Right cardiac atrium (tissue), 5 donors: ENCODE data around the gene ANKRD1. TPM values are rescaled to one million over a fixed set of nuclear protein-coding genes. Genes with fewer than 3 reads are reported as not detected.

Experiments
- ATAC-seq, 2 donors: fragments of 200-7000 bp; cut with Tn5 transposase; one replicate each; pipeline versions ENCODE4 v1.8.0 to v1.9.1; 2020; ENCODE audit warnings: moderate library complexity in 2 of 2, mild to moderate bottlenecking in 1 of 2
- DNase-seq, 3 donors: peaks; one replicate each; pipeline ENCODE4 v3.0.0-alpha.2; 2020
- H3K27ac ChIP-seq: one replicate; pipeline ENCODE4 v1.5.1; 2013; ENCODE audit warnings: mild to moderate bottlenecking, low read length, control low read depth, moderate library complexity
- H3K27me3 ChIP-seq: one replicate; pipeline ENCODE4 v1.6.1; 2013; ENCODE audit not compliant: control insufficient read depth, insufficient read depth
- H3K4me1 ChIP-seq: one replicate; pipeline ENCODE4 v1.6.1; 2013; ENCODE audit warnings: low read length; ENCODE audit not compliant: control insufficient read depth, insufficient read depth
- H3K4me3 ChIP-seq: one replicate; pipeline ENCODE4 v1.5.1; 2013; ENCODE audit warnings: low read length, control low read depth
- H3K9me3 ChIP-seq: one replicate; pipeline ENCODE4 v1.6.1; 2013; ENCODE audit warnings: low read length; ENCODE audit not compliant: control insufficient read depth
- WGBS: extraction: QIAGEN DNeasy Blood & Tissue Kit; methylation state at CpG from one replicate; pipeline ENCODE4 v1.1.7; 2013; 5-methylcytosine and 5-hydroxymethylcytosine counted together
- intact Hi-C, 4 donors: fragments of 100-400 bp; cut with DNase I; formaldehyde crosslinking; loops; one replicate each; pipeline versions ENCODE4 v1.11.0 to v1.14.0; 2022 to 2023
- polyA plus RNA-seq: library from polyadenylated mRNA; stranded (reverse); fragments of 200-250 nt; gene quantifications from one replicate; pipeline ENCODE4 v1.2.3, GENCODE V29; 2013
- total RNA-seq, 4 donors: library from RNA; stranded (reverse); fragmentation: NEBNext Ultra II Directional; extraction: Animal tissue kit (Norgen Biotek cat#: 25700); gene quantifications; one replicate each; pipeline ENCODE4 v1.2.1, GENCODE V29; 2021
- donor health status: healthy with polysubstance abuse.
- donor health status: DM: no; HTN: yes; CAD: no.
- donor health status: DM: no; HTN: no; CAD: no.
- donor health status: DM: no; HTN: yes; CAD: no; lungs with severe emphysema.
- donor health status: DM: yes; HTN: yes; CAD: no.

The ANKRD1 gene
- total and polyA plus RNA-seq, 5 donors, result 1,154 to 4,109 (median 2,468) TPM

DNA sequence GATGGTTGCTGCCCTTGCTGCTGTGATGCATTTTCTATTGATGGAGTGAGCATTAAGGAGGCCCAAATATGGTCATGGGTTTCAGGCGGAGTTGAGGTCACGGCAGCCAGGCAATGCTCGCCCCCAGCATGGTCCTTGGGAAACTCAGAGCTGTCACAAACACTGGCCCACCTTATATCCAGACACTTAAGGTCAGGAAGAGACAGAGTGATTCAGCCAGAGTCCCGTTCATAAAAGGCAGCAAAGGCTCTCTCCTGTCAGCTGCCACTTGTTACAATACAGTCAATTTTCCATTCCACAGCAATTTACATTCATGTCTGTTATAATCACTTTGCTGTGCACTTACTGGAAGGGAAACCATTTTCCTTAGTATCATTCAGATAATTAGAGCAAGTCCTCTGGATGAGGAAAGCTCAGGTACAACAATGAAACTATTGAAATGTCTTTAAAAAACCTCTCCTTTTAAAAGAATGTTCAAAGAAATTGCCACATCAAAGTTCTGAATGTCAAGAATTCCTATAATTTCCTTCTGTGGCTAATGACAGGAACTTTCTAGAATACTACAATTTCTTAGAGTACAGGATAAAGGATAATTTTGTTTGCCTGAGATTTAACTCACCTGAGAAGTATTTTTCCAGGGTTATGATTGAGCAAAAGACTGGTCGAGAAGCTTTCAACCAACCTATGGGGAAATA is 14.8 kb upstream of the ANKRD1 start:
- DNase-seq (no peak), ATAC-seq (peak; percentile 47 to 68)
- Histone ChIP-seq H3K27me3 (no peaks in the 10 kb centered on the region), H3K4me1 (peaks cover 3% of the 10 kb centered on the region), H3K9me3 (no peaks in the 10 kb centered on the region), H3K4me3 (no peak overlapping the region), H3K27ac (peak overlapping the region; percentile 54)
- intact Hi-C loops, result no loop called here
- 54% methylated on average over 5 of the region's 5 CpGs for WGBS

DNA sequence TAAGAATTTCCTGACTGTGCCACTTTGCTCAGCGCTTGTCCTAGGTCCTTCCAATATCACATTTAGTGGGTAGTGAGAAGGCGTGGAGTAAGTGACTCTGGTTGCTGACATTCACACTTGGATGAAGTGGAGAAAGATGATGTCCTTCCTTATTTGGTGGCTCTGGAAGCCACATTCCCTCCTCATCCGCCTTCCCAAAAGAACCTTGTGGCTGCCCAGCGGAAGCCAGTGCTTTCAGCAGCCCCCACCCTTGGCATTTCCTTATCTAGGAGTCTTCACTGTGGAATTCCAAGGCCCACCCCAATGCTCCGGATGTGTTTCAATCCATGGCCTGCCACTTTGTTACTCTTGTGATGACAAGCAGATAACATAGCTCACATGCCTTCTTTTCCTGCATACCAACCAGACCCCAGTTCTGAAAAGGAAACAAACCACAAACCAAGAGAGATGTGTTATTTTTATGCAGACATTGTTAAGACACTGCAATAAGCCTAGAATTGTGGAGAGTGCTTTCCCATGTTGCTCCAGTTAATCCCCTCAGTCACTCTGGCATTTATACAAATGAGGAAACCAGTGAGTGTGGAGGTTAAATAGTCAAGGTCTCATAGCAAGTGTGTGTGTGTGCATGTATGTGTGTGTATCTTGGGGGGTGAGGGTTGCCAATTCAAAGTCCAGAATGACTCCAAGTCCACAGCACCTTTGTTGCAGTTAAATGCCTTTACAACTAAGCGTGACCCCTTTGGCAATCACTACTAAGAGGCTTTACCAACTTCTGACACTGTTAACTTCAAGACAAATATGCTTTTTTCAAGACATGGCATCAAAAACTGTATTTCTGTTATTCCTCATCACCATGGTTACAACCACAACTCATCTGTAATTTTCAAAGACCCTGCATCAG is 10.3 kb upstream of the ANKRD1 start:
- peak; percentile 77 to 89 (median 84) for DNase-seq
- no peaks in the 10 kb centered on the region for H3K27me3 ChIP-seq
- intact Hi-C loops, result loop anchor here in 1 of 4 donors (5.0 kb wide), 1 partner anchor 36 kb away; no protein-coding TSS in a partner anchor
- H3K4me3 ChIP-seq, result no peak overlapping the region
- H3K4me1 ChIP-seq, result peaks cover 11% of the 10 kb centered on the region
- peak; percentile 93 for ATAC-seq
- WGBS, result 18% methylated on average over 6 of the region's 6 CpGs
- no peaks in the 10 kb centered on the region for H3K9me3 ChIP-seq
- peak overlapping the region; percentile 98 for H3K27ac ChIP-seq

DNA sequence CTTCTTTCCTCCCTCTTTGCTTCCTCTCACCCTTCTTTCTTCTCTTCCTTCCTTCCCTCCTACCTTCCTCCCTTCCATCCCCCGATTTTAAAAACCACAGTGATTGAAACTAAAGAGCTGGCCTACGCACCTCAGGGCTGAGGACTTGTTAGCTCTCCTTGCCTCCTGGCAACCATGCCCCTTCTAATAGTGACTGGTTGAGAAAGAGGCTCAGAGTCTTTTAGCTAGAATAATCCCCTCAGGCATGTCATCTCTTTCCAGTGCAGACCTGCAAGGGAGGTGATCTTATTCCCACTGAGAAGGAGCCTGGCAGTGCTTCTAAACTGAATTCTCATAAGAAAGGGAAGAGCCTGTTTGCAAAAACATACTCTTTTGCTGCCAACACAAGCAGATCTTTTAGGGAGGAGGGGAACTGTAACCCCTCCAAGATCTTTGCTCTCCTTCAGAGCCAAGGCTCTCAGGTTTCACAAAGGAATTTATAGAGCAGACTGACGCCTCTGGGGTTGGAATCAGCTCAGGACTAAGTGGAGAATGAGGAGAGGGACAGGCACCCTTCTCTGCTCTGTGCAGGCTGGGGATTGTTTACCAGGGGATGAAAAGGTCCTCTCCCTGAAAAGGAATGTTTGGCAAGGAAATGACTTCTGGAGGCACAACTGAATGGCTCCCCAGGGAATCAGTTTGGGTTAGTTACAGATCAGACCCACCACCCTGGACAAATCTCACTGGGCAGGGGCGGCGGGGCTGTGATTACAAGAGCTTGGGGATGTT is 9.4 kb upstream of the ANKRD1 start:
- Histone ChIP-seq H3K27ac (peak overlapping the region; percentile 98), H3K9me3 (no peaks in the 10 kb centered on the region), H3K4me3 (no peak overlapping the region), H3K4me1 (peaks cover 11% of the 10 kb centered on the region), H3K27me3 (no peaks in the 10 kb centered on the region)
- ATAC-seq (peak; percentile 87 to 90), DNase-seq (peak in 2 of 3 donors; percentile 44 to 74)
- 22% methylated on average over 5 of the region's 5 CpGs for WGBS
- intact Hi-C loops, result loop anchor here in 1 of 4 donors (5.0 kb wide), 1 partner anchor 37 kb away; no protein-coding TSS in a partner anchor

DNA sequence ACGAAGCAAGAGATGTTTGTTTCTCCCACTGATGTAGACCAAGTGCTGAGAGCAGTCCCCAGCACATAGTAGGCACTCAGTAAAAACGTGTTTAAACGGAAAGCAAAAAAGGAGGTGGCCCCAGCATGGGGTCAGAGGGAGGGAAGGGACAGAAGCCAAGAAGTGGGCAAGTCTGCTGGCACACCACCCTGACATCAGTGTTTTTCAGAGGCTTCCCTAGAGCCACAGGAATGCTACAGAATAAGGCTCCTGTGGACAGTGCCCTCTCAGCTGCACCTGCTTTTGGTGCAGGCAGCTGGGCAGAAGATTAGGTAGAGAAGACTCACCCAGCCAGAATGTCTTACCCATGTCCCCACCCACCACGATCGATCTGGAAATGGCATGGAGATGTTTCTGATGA is 8.3 kb upstream of the ANKRD1 start:
- peak overlapping the region; percentile 55 for H3K27ac ChIP-seq
- DNase-seq (no peak), ATAC-seq (no peak)
- no peaks in the 10 kb centered on the region for H3K9me3 ChIP-seq
- no peaks in the 10 kb centered on the region for H3K27me3 ChIP-seq
- intact Hi-C loops, result no loop called here
- no peak overlapping the region for H3K4me3 ChIP-seq
- peaks cover 17% of the 10 kb centered on the region for H3K4me1 ChIP-seq
- 63% methylated on average over 5 of the region's 5 CpGs for WGBS

DNA sequence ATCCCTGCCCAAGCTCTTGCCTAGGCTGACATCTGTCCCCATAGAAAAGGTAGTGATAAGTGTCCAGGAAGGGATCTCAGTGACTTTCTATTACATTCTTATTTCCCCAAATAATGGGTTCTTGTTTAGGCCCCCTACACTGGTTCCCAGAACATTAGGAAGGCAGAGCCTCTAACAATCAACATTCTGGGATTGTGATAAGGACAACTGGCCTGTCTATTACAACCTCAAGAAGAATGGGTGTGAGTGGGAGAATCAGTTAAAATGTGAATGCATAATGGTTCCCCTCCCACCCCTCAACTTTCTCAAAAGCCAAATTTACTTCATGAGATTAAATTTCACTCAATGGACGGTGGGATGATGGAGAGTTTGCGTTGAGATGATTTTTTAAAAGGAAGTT is 6.4 kb upstream of the ANKRD1 start:
- intact Hi-C loops, result no loop called here
- Histone ChIP-seq H3K4me1 (peaks cover 20% of the 10 kb centered on the region), H3K27ac (no peak overlapping the region), H3K4me3 (no peak overlapping the region), H3K27me3 (no peaks in the 10 kb centered on the region), H3K9me3 (no peaks in the 10 kb centered on the region)
- DNase-seq, result no peak
- no peak for ATAC-seq
- WGBS, result 73% methylated on average over 2 of the region's 2 CpGs

DNA sequence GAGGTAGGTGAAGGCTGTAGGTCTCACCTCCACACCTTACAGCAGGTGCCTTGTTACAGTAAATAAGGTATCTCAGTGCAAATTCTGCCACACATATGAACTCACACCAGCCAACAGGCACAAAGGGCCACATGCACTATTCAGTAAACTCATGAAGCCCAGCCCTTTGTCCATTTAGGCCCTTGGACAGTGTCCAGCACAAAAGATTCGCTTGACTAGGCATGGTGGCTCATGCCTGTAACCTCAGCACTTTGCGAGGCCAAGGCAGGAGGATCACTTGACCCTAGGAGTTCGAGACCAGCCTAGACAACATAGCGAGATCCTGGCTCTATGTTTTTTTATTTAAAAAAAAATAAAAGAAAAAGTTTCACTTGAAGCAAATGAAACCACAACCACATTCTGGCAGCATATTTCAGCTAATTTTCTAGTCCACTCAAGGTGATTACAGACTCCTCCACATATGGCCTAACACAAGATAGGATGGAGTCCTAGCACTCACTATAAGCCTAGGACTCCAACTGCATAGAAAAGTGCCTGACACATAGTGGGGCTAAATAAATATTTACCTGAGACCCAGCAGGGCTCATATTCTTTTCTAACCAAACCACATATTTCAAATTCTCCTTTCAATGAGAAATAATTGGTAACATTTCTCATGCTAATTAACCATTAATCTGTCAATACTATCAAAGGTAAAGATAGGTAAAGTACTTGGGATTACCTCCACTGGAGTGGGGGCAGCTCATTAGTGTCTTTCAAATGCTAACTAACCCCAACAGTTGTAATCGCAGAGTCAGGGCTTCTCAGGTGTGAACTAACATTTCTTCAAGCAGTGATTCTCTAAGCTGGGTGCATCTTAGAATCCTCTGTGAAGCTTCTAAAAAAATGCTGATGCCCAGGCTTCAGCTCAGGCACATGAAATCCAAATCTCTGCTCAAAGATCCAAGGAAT is 4.5 kb upstream of the ANKRD1 start:
- 88% methylated on average over 5 of the region's 5 CpGs for WGBS
- no peak for DNase-seq
- Histone ChIP-seq H3K9me3 (no peaks in the 10 kb centered on the region), H3K4me1 (peaks cover 17% of the 10 kb centered on the region), H3K27me3 (no peaks in the 10 kb centered on the region), H3K27ac (peak overlapping the region; percentile 52), H3K4me3 (no peak overlapping the region)
- intact Hi-C loops, result no loop called here
- no peak for ATAC-seq

DNA sequence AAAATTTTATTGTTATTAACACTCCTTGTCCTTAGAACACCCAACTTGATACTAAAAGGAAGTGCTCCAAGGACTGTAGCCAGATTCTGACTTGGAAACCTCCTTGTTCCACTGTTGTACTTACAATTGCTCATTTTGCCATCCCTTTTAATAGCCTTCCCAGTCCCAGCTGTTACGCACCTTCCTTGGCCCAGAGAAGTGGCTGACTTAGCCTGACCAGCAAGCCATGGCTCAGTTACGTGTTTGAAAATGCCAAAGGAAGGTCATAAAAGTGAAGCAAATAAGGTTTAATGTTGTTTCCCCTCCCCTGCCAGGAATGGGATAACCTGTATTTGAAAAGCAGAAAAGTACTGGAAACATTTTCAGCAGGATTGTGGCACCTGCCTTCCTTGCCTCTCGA is 3.7 kb upstream of the ANKRD1 start:
- ATAC-seq, result no peak
- H3K4me1 ChIP-seq, result peaks cover 12% of the 10 kb centered on the region
- H3K4me3 ChIP-seq, result no peak overlapping the region
- no peaks in the 10 kb centered on the region for H3K27me3 ChIP-seq
- intact Hi-C loops, result loop anchor here in 1 of 4 donors (5.0 kb wide), 1 partner anchor 63 kb away; no protein-coding TSS in a partner anchor
- H3K27ac ChIP-seq, result peak overlapping the region; percentile 52
- no peak for DNase-seq
- no peaks in the 10 kb centered on the region for H3K9me3 ChIP-seq
- 72% methylated on average over 3 of the region's 3 CpGs for WGBS

DNA sequence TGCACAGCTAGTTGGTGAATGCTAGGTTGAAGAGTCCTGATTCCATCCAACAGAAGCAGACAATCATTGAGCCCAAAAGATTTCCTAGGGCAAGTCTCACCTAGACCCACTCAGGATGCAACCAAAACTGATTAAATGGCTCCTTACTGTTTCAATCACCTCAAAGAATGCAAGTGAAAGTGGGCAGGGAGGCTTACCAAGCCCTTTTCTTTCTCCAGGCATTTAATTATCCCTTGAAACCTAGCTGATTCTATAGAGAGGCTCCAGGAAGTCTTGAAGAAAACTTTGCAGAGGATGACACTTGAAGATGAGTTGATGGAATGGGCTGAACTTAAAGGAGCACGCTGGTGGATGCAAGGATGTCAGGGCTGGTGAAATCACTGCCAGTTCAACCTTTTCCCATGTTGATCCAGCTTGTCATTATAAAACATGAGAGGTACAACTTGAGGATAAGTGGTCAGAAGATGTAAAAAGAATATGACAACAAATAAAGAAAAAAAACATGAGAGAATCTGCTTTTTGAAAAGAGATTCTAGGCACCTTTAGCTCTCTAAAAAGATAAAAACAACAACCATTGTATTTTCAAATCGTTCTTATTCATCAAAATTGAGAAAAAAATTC is 2.3 kb upstream of the ANKRD1 start:
- intact Hi-C loops, result loop anchor here in 1 of 4 donors (5.0 kb wide), 1 partner anchor 64 kb away; no protein-coding TSS in a partner anchor
- H3K27ac ChIP-seq, result peak overlapping the region; percentile 36

DNA sequence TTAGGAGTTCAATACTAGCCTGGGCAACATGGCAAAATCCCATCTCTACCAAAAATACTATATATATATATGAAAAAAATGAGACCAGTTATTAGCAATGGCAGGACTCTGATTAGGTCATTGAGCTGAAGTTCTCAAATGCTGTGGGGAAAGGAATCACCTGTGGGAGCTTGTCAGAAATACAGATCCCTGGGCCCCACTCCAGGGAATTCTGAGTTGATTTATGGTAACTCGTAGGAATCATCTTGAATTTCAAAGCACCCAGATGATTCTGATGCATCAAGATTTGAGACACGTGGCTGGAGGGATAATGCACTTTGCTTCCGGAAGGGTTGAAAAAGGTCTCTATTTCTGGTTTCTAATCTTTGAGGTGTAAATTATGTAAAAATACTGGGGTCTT is 1.0 kb upstream of the ANKRD1 start:
- Histone ChIP-seq H3K27ac (peak overlapping the region; percentile 55), H3K27me3 (no peaks in the 10 kb centered on the region), H3K4me3 (no peak overlapping the region), H3K9me3 (no peaks in the 10 kb centered on the region), H3K4me1 (peaks cover 9% of the 10 kb centered on the region)
- intact Hi-C loops, result loop anchor here in 1 of 4 donors (5.0 kb wide), 1 partner anchor 65 kb away; no protein-coding TSS in a partner anchor
- DNase-seq (no peak), ATAC-seq (no peak)
- 66% methylated on average over 3 of the region's 3 CpGs for WGBS

More for the DNA sequence above, 2.3 kb upstream of the ANKRD1 start:
- Histone ChIP-seq H3K4me3 (no peak overlapping the region), H3K27me3 (no peaks in the 10 kb centered on the region), H3K9me3 (no peaks in the 10 kb centered on the region), H3K4me1 (peaks cover 9% of the 10 kb centered on the region)
- DNase-seq (no peak), ATAC-seq (no peak)
- WGBS, result 72% methylated on average over 2 of the region's 2 CpGs
